Umbilical cord (tissue), 2 donors: ENCODE measurements around the gene PIWIL1. TPM values are rescaled to one million over a fixed set of nuclear protein-coding genes. Genes with fewer than 3 reads are reported as not detected.

Source experiments
- DNase-seq: peaks from one replicate; pipeline ENCODE4 v3.0.0-alpha.2; 2015; ENCODE audit warnings: low spot score
- total RNA-seq: library from RNA; depleted of rRNA; stranded (reverse); fragments of >200 nt; gene quantifications from one replicate; pipeline ENCODE4 v1.2.3, GENCODE V29; 2014; ENCODE audit warnings: low replicate concordance; ENCODE audit not compliant: insufficient read depth

The PIWIL1 gene
- total RNA-seq, 1 donor from 2014 or later, result 1.4 TPM

GRCh38 chr12:130372936-130373335, 35.2 kb downstream of the PIWIL1 start:
- no peak for DNase-seq

GRCh38 chr12:130374083-130374482, 36.4 kb downstream of the PIWIL1 start:
- DNase-seq, result no peak

- DNase-seq, result peak; percentile 29
Observed at GRCh38 chr12:130375296-130376287, 37.9 kb downstream of the PIWIL1 start.

GRCh38 chr12:130382818-130383217, 45.1 kb downstream of the PIWIL1 start:
- no peak for DNase-seq

GRCh38 chr12:130384234-130384633, 46.5 kb downstream of the PIWIL1 start:
- no peak for DNase-seq

- DNase-seq, result no peak
Observed at GRCh38 chr12:130385193-130385592, 47.5 kb downstream of the PIWIL1 start.

- DNase-seq, result peak; percentile 23
Observed at GRCh38 chr12:130391186-130391585, 53.5 kb downstream of the PIWIL1 start.

GRCh38 chr12:130394906-130395305, 57.2 kb downstream of the PIWIL1 start:
- DNase-seq, result no peak

GRCh38 chr12:130396667-130397066, 59.0 kb downstream of the PIWIL1 start:
- no peak for DNase-seq

GRCh38 chr12:130398100-130398848, 60.6 kb downstream of the PIWIL1 start:
- DNase-seq, result no peak

GRCh38 chr12:130401703-130402102, 64.0 kb downstream of the PIWIL1 start:
- peak; percentile 37 for DNase-seq

- no peak for DNase-seq
Observed at GRCh38 chr12:130405332-130405731, 67.6 kb downstream of the PIWIL1 start.

GRCh38 chr12:130412384-130412783, 74.7 kb downstream of the PIWIL1 start:
- no peak for DNase-seq

GRCh38 chr12:130413909-130414308, 76.2 kb downstream of the PIWIL1 start:
- DNase-seq, result no peak

- DNase-seq, result no peak
Observed at GRCh38 chr12:130414381-130414780, 76.7 kb downstream of the PIWIL1 start.

- no peak for DNase-seq
Observed at GRCh38 chr12:130418251-130418650, 80.6 kb downstream of the PIWIL1 start.

GRCh38 chr12:130419116-130419515, 81.4 kb downstream of the PIWIL1 start:
- DNase-seq, result no peak

- DNase-seq, result no peak
Observed at GRCh38 chr12:130420071-130420470, 82.4 kb downstream of the PIWIL1 start.

- DNase-seq, result no peak
Observed at GRCh38 chr12:130421896-130422295, 84.2 kb downstream of the PIWIL1 start.
